Measurements from ENCODE around the gene ADARB2.

The ADARB2 gene

GRCh38 chr10:1195828-1196227, 541.5 kb downstream of the ADARB2 start:
- no peak overlapping the region for H3K4me3 ChIP-seq (replicated peaks; ENCODE audit: insufficient read depth, low read length)
- no peak for DNase-seq (ENCODE audit: low read depth in 1 of 2, low spot score in 1 of 2)
- H3K27me3 ChIP-seq (ENCODE audit: insufficient read depth, poor library complexity, severe bottlenecking): no peaks in the 10 kb centered on the region
- TF ChIP-seq CTCF (IDR thresholded peaks at IDR 0.05; ENCODE audit: insufficient read depth, low read length) (no peak), GABPA (IDR thresholded peaks at IDR 0.05; ENCODE audit: low read depth) (no peak), POLR2AphosphoS5 (IDR thresholded peaks at IDR 0.05; ENCODE audit: low read depth) (no peak), REST (IDR thresholded peaks at IDR 0.05; ENCODE audit: insufficient replicate concordance, low read depth) (no peak), SPI1 (IDR thresholded peaks at IDR 0.05; ENCODE audit: borderline replicate concordance, low read depth) (no peak)
- H3K27ac ChIP-seq (replicated peaks): no peak overlapping the region

- no peaks in the 10 kb centered on the region for H3K27me3 ChIP-seq (ENCODE audit: insufficient read depth, poor library complexity, severe bottlenecking)
- no peak for DNase-seq (ENCODE audit: low read depth in 1 of 2, low spot score in 1 of 2)
- no peak overlapping the region for H3K4me3 ChIP-seq (replicated peaks; ENCODE audit: insufficient read depth, low read length)
- TF ChIP-seq GABPA (IDR thresholded peaks at IDR 0.05; ENCODE audit: low read depth) (no peak), CTCF (IDR thresholded peaks at IDR 0.05; ENCODE audit: insufficient read depth, low read length) (no peak), POLR2AphosphoS5 (IDR thresholded peaks at IDR 0.05; ENCODE audit: low read depth) (no peak), SPI1 (IDR thresholded peaks at IDR 0.05; ENCODE audit: borderline replicate concordance, low read depth) (no peak), REST (IDR thresholded peaks at IDR 0.05; ENCODE audit: insufficient replicate concordance, low read depth) (no peak)
- no peak overlapping the region for H3K27ac ChIP-seq (replicated peaks)
Measured at GRCh38 chr10:1194161-1194560, 543.2 kb downstream of the ADARB2 start.

GRCh38 chr10:1193561-1193960, 543.8 kb downstream of the ADARB2 start:
- Histone ChIP-seq H3K27me3 (ENCODE audit: insufficient read depth, poor library complexity, severe bottlenecking) (no peaks in the 10 kb centered on the region), H3K27ac (replicated peaks) (no peak overlapping the region), H3K4me3 (replicated peaks; ENCODE audit: insufficient read depth, low read length) (no peak overlapping the region)
- DNase-seq (ENCODE audit: low read depth in 1 of 2, low spot score in 1 of 2): no peak
- TF ChIP-seq CTCF (IDR thresholded peaks at IDR 0.05; ENCODE audit: insufficient read depth, low read length): no peak
- TF ChIP-seq GABPA (IDR thresholded peaks at IDR 0.05; ENCODE audit: low read depth): no peak

- H3K27me3 ChIP-seq (ENCODE audit: insufficient read depth, poor library complexity, severe bottlenecking): no peaks in the 10 kb centered on the region
- no peak for TF ChIP-seq REST (IDR thresholded peaks at IDR 0.05; ENCODE audit: insufficient replicate concordance, low read depth)
- TF ChIP-seq CTCF (IDR thresholded peaks at IDR 0.05; ENCODE audit: insufficient read depth, low read length): no peak
- no peak for TF ChIP-seq SPI1 (IDR thresholded peaks at IDR 0.05; ENCODE audit: borderline replicate concordance, low read depth)
- no peak for DNase-seq (ENCODE audit: low read depth in 1 of 2, low spot score in 1 of 2)
- no peak overlapping the region for H3K4me3 ChIP-seq (replicated peaks; ENCODE audit: insufficient read depth, low read length)
- no peak overlapping the region for H3K27ac ChIP-seq (replicated peaks)
Measured at GRCh38 chr10:1191752-1192151, 545.6 kb downstream of the ADARB2 start.

Measured in HL-60 (cell line).